Activated B cell treated with CpG ODN at 0.5 μM for 24 hours (primary cell): ENCODE data around the gene RAB23. TPM values are rescaled to one million over a fixed set of nuclear protein-coding genes. Genes with fewer than 3 reads are reported as not detected.

Experiments
- ATAC-seq: fragments of 200-7000 bp; cut with Tn5 transposase; one replicate; pipeline ENCODE4 v1.10.0; 2021; ENCODE audit warnings: low read depth, mild to moderate bottlenecking, moderate library complexity
- CTCF ChIA-PET: fragments of 350-600 bp; sonication (Branson Sonifier 250); formaldehyde crosslinking; loops from one replicate; lab custom pipeline; 2021; ENCODE audit warnings: antibody characterized with exemption; lab: Charles Lee
- POLR2A ChIA-PET: fragments of 350-600 bp; sonication (Branson Sonifier 250); formaldehyde crosslinking; loops from one replicate; lab custom pipeline; 2021; ENCODE audit warnings: antibody characterized with exemption; lab: Charles Lee
- DNase-seq: peaks from one replicate; pipeline ENCODE4 v3.0.0; 2022
- H3K27ac Mint-ChIP-seq: one replicate; pipeline ENCODE4 v1.8.0; 2020; ENCODE audit warnings: mixed read lengths
- H3K27me3 Mint-ChIP-seq: one replicate; pipeline ENCODE4 v1.8.0; 2021; ENCODE audit warnings: mixed read lengths
- H3K36me3 Mint-ChIP-seq: one replicate; pipeline ENCODE4 v1.8.0; 2021; ENCODE audit warnings: low read depth, mixed read lengths
- H3K4me1 Mint-ChIP-seq: one replicate; pipeline ENCODE4 v1.8.0; 2021; ENCODE audit warnings: mixed read lengths
- H3K4me3 Mint-ChIP-seq: one replicate; pipeline ENCODE4 v1.8.0; 2020; ENCODE audit warnings: mild to moderate bottlenecking, mixed read lengths
- H3K9me3 Mint-ChIP-seq: one replicate; pipeline ENCODE4 v1.8.0; 2020; ENCODE audit warnings: mixed read lengths
- CTCF ChIP-seq: fragments of 200-600 bp; IDR thresholded peaks from one replicate; pipeline ENCODE4 v1.8.0; 2022; ENCODE audit warnings: antibody characterized with exemption, mild to moderate bottlenecking
- intact Hi-C: fragments of 100-400 bp; cut with micrococcal nuclease; formaldehyde crosslinking; loops from one replicate; pipeline ENCODE4 v1.15.1; 2024
- total RNA-seq: library from RNA; stranded (reverse); gene quantifications from 2 replicates; pipeline ENCODE4 v1.2.3, GENCODE V29; 2022

RAB23 gene
- total RNA-seq, 1 donor from 2014 or later: 0.49 TPM

- H3K36me3 Mint-ChIP-seq: no peaks in the 10 kb centered on the region
- no peak overlapping the region for H3K4me3 Mint-ChIP-seq
- no peak for TF ChIP-seq CTCF
- peaks cover 3% of the 10 kb centered on the region for H3K27me3 Mint-ChIP-seq
- ATAC-seq: no peak
- DNase-seq: no peak
- POLR2A ChIA-PET: no interaction called here
- intact Hi-C loops: no loop called here
- H3K27ac Mint-ChIP-seq: no peak overlapping the region
- no peaks in the 10 kb centered on the region for H3K4me1 Mint-ChIP-seq
- CTCF ChIA-PET: no interaction called here
- H3K9me3 Mint-ChIP-seq: no peaks in the 10 kb centered on the region
These were observed 37.0 kb upstream of the RAB23 start for GRCh38 chr6:57259064-57259463.

- ChIA-PET POLR2A (no interaction called here), CTCF (no interaction called here)
- TF ChIP-seq CTCF: no peak
- no peaks in the 10 kb centered on the region for H3K36me3 Mint-ChIP-seq
- H3K4me3 Mint-ChIP-seq: no peak overlapping the region
- H3K27me3 Mint-ChIP-seq: peaks cover 3% of the 10 kb centered on the region
- no peaks in the 10 kb centered on the region for H3K4me1 Mint-ChIP-seq
- ATAC-seq (no peak), DNase-seq (no peak)
- no peak overlapping the region for H3K27ac Mint-ChIP-seq
- intact Hi-C loops: no loop called here
- no peaks in the 10 kb centered on the region for H3K9me3 Mint-ChIP-seq
These were observed 35.9 kb upstream of the RAB23 start for GRCh38 chr6:57257911-57258541.

- H3K36me3 Mint-ChIP-seq: no peaks in the 10 kb centered on the region
- CTCF ChIA-PET: no interaction called here
- no peaks in the 10 kb centered on the region for H3K9me3 Mint-ChIP-seq
These were observed 34.4 kb upstream of the RAB23 start for GRCh38 chr6:57256541-57256940.

GRCh38 chr6:57255451-57256169 lies 33.5 kb upstream of the RAB23 start:
- POLR2A ChIA-PET: no interaction called here
- intact Hi-C loops: no loop called here
- CTCF ChIA-PET: no interaction called here
- TF ChIP-seq CTCF: no peak
- H3K27me3 Mint-ChIP-seq: no peaks in the 10 kb centered on the region
- H3K4me1 Mint-ChIP-seq: no peaks in the 10 kb centered on the region
- no peak overlapping the region for H3K4me3 Mint-ChIP-seq
- H3K36me3 Mint-ChIP-seq: no peaks in the 10 kb centered on the region
- H3K9me3 Mint-ChIP-seq: no peaks in the 10 kb centered on the region
- H3K27ac Mint-ChIP-seq: no peak overlapping the region
- DNase-seq (no peak), ATAC-seq (no peak)

More at GRCh38 chr6:57256541-57256940, 34.4 kb upstream of the RAB23 start:
- TF ChIP-seq CTCF: no peak
- no peak overlapping the region for H3K4me3 Mint-ChIP-seq
- DNase-seq: no peak
- intact Hi-C loops: no loop called here
- no peaks in the 10 kb centered on the region for H3K27me3 Mint-ChIP-seq
- no peaks in the 10 kb centered on the region for H3K4me1 Mint-ChIP-seq
- POLR2A ChIA-PET: no interaction called here
- H3K27ac Mint-ChIP-seq: no peak overlapping the region
- no peak for ATAC-seq

GRCh38 chr6:57254055-57254717 lies 32.1 kb upstream of the RAB23 start:
- POLR2A ChIA-PET: no interaction called here
- TF ChIP-seq CTCF: no peak
- H3K4me1 Mint-ChIP-seq: no peaks in the 10 kb centered on the region

More at GRCh38 chr6:57254055-57254717, 32.1 kb upstream of the RAB23 start:
- no peak for ATAC-seq
- intact Hi-C loops: no loop called here
- DNase-seq: no peak
- Mint-ChIP-seq H3K27me3 (no peaks in the 10 kb centered on the region), H3K27ac (no peak overlapping the region), H3K9me3 (no peaks in the 10 kb centered on the region), H3K4me3 (no peak overlapping the region), H3K36me3 (no peaks in the 10 kb centered on the region)
- CTCF ChIA-PET: no interaction called here
